GM12878 (cell line): ENCODE measurements around the gene CANX.

Experiments used
- CTCF ChIP-seq, 3 experiments: IDR thresholded peaks in 2 of 3; conservative IDR thresholded peaks in 1 of 3; 2 replicates each; pipeline ENCODE4 v1.5.1; 2011; ENCODE audit warnings: low read depth in 3 of 3, low read length in 3 of 3, mild to moderate bottlenecking in 3 of 3, control low read depth in 2 of 3, moderate library complexity in 2 of 3, inconsistent platforms in 1 of 3, mixed read lengths in 1 of 3; ENCODE audit not compliant: control insufficient read depth in 2 of 3, insufficient read depth in 1 of 3; ENCODE audit errors: extremely low read depth in 1 of 3
- E2F4 ChIP-seq: IDR thresholded peaks from 2 replicates; pipeline ENCODE4 v1.6.1; 2012; ENCODE audit warnings: low read depth, low read length, improper control_type of control experiment
- EZH2 ChIP-seq: IDR thresholded peaks from 2 replicates; pipeline ENCODE4 v1.6.1; 2012; ENCODE audit warnings: low read depth, mild to moderate bottlenecking, control low read depth, inconsistent platforms, low read length, borderline replicate concordance; ENCODE audit not compliant: control insufficient read depth
- MYC ChIP-seq: IDR thresholded peaks from 2 replicates; pipeline ENCODE4 v1.6.1; 2011; ENCODE audit warnings: mild to moderate bottlenecking, low read length, moderate library complexity, inconsistent platforms; ENCODE audit not compliant: insufficient read depth, insufficient replicate concordance, insufficient read length, severe bottlenecking
- ZNF24 ChIP-seq: fragments of 450-650 bp; IDR thresholded peaks from 2 replicates; pipeline ENCODE4 v1.6.1; 2017; ENCODE audit warnings: antibody characterized with exemption, mild to moderate bottlenecking
- TF ChIP-seq, protein P1 (sequence below): IDR thresholded peaks from 2 replicates; pipeline ENCODE4 v1.6.1; 2011; ENCODE audit warnings: low read depth, low read length, improper control_type of control experiment, borderline replicate concordance

DNA sequence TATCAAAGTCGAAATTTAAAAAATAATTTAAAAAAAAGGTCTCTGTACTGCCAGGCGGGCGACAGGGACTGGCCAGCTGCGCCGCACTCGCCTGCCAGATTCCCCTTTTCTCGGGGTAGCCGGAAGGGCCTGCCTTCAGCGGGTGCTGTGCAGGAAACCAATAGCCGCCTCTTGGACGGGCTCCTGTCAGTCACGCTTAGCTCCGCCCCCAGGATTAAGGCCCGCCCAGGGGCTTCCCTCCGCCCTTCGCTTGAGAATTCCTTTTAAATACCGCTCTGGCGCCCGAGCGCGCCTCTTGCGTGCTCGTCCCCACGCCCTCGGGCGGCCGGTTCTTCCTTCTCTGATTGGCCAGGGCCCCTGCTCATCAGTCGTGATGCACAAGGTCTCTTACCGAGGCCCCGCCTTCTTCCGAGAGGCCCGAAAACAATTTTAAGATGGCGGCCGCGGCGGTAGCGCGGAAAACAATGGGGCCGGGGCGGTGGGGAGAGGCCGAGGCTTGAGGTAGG, 33.7 kb downstream of the CANX start, which contains the start of gene MAML1:
- TF ChIP-seq MYC (no peak), E2F4 (peak; percentile 66; the same call in 1 of the 2 replicates), CTCF (IDR thresholded peaks at IDR 0.05 in 2 of 3, conservative IDR thresholded peaks at IDR 0.05 in 1 of 3; ENCODE audit: control insufficient read depth in 2 of 3, extremely low read depth in 1 of 3, insufficient read depth in 1 of 3, low read depth in 3 of 3, low read length in 3 of 3) (no peak), ZNF24 (no peak), EZH2 (no peak)
- TF ChIP-seq, protein P1, sequence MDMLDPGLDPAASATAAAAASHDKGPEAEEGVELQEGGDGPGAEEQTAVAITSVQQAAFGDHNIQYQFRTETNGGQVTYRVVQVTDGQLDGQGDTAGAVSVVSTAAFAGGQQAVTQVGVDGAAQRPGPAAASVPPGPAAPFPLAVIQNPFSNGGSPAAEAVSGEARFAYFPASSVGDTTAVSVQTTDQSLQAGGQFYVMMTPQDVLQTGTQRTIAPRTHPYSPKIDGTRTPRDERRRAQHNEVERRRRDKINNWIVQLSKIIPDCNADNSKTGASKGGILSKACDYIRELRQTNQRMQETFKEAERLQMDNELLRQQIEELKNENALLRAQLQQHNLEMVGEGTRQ: no peak
